Stimulated activated CD8-positive, alpha-beta memory T cell treated with anti-CD3 and anti-CD28 coated beads, Interleukin-12 subunit alpha, Interleukin-12 subunit beta, amount 100 ng/mL, for 1 hour (primary cell): ENCODE data around the gene MAGEF1.
A peak's percentile ranks its signal among the peaks of the same experiment; 100 is the strongest.
"Not testable (repeated sequence)": the region's sequence is repeated elsewhere in the genome, so short reads cannot be mapped to it uniquely, and the experiment has no call there.

Source experiments
- DNase-seq: peaks from one replicate; pipeline ENCODE4 v3.0.0-alpha.2; 2020; ENCODE audit warnings: low read depth

The MAGEF1 gene

GRCh38 chr3:184742676-184743135 lies 30.8 kb upstream of the MAGEF1 start:
- DNase-seq, result no peak

DNA sequence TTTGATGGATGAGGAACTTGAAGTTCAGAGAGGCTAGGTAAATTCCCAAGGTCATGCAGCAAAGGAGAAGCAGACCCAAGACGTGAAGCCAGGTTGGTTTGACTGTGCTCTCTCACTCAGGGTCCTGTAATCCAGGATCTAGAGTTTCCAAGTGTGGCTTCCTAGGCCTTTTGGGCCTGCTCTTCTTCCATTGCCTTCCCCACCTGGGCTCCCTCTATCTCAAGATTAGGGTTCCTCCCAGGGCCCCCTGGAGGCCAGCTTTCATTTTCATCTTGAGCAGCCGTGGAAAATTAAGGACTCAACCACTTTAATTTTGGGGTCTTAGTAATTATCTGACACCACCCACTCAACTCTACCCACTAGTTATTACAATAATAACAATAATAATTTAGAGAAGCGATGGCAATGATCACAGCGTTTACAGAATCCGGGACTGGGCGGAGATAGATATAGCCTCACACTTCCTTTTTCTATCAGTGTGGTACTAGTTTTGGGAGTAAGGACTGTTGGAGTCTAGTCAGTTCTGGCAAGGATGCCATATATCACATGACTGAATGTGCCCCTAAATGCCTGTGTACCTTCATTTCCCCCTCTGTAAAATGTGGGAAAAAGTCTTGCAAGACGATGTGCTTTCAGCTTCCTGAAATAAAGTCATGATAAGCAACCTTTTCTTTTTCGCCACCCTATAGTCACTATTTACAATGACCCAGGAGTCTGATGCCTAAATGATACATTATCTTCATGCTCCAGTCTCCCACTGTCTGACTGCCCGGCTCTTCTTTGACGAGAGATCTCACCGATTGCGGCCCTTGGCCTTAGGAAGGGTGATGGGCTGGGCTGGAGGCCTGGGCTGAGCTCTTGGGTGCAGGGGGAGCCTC lies 30.2 kb upstream of the MAGEF1 start:
- no peak for DNase-seq

DNA sequence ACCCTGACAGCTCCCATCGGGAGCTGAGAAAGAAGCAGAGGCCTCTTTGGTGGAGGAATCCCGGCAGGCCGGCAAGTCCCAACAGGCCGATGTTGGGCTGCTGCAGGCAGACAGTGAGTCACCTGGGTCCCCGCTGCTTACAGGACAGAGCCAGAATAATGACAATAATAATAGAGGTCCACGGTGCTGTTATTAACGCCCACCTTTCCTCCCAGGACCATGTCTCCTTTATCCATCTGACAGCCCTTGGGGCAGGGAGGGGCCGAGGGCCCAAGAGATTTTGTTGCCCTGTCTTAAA lies 29.3 kb upstream of the MAGEF1 start:
- DNase-seq, result no peak

DNA sequence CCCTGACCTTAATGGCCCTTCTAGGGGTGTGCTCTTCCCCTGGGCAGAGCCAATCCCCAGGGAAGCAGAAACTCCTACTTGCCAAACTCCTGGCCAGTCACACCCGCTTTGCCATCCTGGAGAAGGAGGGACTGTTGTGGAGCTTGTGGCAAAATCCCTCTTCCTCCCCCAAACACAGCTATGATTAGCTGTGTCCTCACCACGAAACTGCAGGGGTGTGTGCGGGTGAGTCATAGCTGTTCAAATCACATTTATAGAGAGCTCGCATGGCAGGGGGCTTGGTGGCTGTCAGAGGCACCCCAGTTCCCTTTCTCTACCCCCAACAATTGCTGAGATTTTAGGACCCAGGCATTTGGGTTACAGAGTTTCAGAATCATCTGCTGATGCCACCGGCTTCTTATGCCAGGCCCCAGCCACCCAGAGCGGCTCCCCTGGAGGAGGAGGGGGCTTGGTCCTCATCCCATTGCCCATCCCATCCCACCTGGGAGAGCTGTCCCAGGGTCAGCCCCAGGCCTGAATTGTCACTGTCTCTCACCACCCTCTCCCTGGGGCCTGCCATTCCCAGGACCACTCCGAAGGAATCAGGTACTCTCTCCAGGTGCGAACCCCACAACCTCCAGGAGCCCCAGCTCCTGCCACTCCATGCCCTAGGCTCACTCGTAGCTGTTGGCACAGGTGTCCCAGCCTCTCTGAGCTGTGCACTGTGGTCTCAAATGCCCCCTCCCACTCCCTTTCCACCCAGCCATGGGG lies 28.8 kb upstream of the MAGEF1 start:
- no peak for DNase-seq

- DNase-seq, result no peak
Observed at GRCh38 chr3:184739594-184740505, 28.0 kb upstream of the MAGEF1 start.

DNA sequence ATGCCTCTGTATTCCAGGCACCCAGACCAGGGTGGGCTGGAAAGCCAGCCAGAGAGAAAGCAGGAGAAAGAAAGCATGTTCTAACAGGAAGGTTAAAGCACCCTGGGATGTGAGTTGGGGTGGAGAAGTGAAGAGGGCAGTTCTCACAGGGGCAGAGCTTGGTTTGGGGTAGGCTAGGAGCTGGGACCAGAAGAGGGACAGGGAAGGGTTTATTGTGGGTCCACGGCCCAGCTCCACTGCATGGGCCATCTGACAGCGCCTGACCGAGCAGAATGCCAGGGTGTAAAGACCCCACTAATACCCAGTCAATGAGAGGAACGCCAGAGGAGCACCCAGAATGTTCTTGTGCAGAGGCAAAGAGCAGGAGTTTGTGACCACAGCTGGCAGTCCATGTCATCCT lies 27.1 kb upstream of the MAGEF1 start:
- DNase-seq, result no peak

DNA sequence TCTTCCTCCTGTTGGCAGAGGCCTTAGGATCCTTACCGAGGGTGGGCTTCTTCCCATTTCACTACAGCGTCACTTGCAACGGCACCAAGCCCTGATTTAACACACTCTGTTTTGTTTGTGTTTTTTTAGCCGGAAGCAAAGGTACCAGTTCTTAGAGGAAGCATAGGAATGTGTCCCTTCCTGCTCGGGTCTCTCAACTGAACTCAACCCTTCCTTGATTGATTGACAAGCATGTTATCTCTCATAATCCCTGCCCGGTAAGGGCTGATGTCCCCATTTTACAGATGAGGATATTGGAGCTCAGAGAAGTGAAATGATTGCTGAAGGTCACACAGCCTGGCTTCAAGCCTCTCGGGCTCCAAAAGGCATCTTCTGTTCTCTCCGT lies 26.6 kb upstream of the MAGEF1 start:
- no peak for DNase-seq

DNA sequence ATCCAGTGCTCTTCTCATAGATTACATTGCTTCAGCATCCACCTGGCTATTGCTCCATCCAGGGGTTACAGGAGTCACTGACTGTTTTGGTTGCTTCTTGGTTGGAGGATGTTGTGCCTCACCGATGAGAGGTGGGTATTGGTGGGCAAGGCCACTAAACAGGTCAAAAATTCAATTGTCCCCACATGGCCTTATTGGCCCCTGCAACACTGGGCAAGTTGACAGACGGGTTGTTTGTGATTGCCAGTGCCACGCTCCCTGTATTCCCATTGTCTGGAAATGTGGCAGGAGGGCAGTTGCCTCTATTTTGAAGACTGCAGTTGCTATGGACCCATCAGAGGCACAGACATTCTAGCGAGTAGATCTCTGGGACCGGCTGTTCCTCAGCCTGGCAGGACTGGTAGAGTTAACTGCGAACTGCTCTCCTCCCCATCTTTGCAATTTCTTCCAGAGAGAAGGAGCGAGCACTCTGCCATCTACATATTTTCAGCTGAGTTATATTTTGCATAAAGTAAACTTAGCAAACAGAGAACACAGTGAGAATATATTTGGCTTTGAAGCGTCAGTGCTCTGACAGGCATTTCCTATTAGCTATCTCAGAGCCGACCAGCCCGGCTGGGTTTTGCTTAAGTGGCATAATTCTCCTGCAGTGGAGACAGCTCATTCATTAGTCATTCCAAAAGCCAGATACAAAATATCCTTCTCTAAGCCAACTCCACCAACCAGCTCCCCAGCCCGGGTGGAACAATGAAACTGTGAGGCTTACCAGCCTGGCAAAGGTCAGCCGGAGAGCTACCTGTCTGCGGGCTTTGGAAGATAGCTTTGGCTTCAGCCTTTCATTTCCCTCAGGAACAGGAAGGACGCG lies 26.0 kb upstream of the MAGEF1 start:
- DNase-seq, result no peak

DNA sequence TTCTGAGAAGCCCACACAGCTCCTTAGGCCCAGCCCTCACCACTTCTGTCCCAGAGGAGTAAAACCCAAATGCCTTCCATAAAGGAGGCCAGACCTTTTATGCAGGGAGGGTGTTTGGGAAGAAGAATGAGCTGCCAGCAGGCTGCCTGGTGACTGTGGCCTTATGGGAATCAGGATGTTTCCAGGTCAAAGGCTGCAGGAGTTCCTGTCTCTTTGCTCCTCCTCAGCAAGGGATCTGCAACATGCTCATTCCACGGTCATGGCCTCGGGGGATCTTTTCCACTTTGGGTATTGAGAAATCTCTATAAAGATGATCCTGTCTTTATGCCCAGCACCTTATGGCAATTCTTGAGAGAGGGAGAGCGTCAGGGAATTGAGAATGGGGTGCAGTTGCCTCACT lies 25.2 kb upstream of the MAGEF1 start:
- DNase-seq, result no peak

GRCh38 chr3:184734903-184735701 lies 23.2 kb upstream of the MAGEF1 start:
- DNase-seq, result no peak

- no peak for DNase-seq
Observed at GRCh38 chr3:184733971-184734608, 22.2 kb upstream of the MAGEF1 start.

GRCh38 chr3:184733181-184733580 lies 21.3 kb upstream of the MAGEF1 start:
- DNase-seq, result no peak

- no peak for DNase-seq
Observed at GRCh38 chr3:184731786-184732537, 20.1 kb upstream of the MAGEF1 start.

DNA sequence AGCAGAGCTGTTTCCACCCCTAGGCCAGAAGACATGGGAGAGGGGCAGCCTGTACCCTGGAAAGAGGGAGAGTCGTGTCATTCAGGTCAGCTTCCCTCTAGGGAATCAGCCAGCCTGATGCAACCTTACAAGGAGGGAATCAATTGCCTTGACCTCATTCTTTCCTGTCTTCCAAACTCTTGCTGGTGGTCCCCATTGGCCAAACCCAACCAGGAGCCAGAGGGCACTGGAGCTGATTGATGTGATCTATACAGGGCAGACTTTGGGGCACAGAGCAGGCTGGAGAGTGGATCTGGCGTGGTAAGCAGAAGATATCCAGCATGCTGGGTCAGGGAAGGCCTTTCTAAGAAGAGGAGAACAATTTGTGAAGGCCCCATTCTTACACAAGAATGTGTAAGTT lies 19.1 kb upstream of the MAGEF1 start:
- no peak for DNase-seq

GRCh38 chr3:184729154-184729553 lies 17.3 kb upstream of the MAGEF1 start:
- not testable (repeated sequence) for DNase-seq

DNA sequence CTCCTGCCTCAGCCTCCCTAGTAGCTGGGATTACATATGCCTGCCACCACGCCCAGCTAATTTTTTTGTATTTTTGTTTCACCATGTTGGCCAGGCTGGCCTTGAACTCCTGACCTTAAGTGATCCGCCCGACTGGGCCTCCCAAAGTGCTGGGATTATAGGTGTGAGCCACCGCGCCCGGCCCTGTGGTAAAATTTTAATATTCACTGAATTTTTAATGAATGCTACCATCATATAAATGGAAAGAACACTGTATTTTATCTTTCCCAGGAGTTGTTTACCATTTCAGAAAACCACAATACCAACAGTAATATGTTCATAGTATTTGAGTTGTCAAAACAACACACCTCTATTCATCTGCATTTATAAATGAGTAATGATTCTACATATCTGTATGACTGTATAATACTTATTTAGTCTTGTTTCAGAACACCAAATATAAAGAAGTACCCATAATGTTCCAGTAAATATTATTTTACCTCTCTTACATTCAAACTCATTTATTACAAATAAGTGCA lies 16.2 kb upstream of the MAGEF1 start:
- no peak for DNase-seq

DNA sequence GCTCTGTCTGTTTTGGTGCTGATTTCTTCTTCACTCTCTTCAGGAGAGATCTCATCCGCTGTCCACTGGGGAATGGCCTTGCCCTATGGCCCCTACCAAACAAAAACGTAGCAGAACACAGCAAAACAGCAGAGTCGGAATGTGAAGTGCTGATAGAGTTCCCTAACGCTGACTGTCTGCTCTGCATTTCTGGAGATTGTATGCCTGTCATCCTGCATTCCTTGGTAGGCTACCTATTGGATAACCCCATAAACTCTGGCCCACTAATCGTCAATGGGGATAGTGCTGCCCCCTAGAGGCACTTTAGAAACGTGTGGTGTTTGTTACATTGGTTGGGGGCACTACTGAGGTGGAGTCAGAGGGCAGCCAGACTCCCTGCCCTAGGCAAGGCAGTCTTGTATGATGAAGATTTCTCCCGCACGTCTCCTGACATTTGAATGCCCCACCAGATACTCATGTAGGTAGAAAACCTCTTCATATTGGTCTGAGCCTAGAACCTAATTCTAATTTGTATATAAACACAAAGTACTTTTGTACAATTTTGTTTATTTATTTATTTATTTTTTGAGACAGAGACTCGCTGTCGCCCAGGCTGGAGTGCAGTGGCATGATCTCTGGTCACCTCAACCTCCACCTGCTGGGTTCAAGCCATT lies 15.6 kb upstream of the MAGEF1 start:
- DNase-seq, result peak; percentile 13

- DNase-seq, result no peak
Observed at GRCh38 chr3:184726497-184726896, 14.6 kb upstream of the MAGEF1 start.
